Stimulated activated CD4-positive, alpha-beta T cell treated with anti-CD3 and anti-CD28 coated beads, Interleukin-1b, Interleukin-23, amount 100 ng/mL, for 4 hours (primary cell): Measurements from ENCODE around the gene FOXO6.
A peak's percentile ranks its signal among the peaks of the same experiment; 100 is the strongest.

ENCODE experiments used
- DNase-seq, 2 donors: peaks; one replicate each; pipeline ENCODE4 v3.0.0-alpha.2; 2020; ENCODE audit warnings: low read depth in 2 of 2

Gene FOXO6

GRCh38 chr1:41365772-41366454 is 4.7 kb downstream of the FOXO6 start:
- DNase-seq: no peak

DNA sequence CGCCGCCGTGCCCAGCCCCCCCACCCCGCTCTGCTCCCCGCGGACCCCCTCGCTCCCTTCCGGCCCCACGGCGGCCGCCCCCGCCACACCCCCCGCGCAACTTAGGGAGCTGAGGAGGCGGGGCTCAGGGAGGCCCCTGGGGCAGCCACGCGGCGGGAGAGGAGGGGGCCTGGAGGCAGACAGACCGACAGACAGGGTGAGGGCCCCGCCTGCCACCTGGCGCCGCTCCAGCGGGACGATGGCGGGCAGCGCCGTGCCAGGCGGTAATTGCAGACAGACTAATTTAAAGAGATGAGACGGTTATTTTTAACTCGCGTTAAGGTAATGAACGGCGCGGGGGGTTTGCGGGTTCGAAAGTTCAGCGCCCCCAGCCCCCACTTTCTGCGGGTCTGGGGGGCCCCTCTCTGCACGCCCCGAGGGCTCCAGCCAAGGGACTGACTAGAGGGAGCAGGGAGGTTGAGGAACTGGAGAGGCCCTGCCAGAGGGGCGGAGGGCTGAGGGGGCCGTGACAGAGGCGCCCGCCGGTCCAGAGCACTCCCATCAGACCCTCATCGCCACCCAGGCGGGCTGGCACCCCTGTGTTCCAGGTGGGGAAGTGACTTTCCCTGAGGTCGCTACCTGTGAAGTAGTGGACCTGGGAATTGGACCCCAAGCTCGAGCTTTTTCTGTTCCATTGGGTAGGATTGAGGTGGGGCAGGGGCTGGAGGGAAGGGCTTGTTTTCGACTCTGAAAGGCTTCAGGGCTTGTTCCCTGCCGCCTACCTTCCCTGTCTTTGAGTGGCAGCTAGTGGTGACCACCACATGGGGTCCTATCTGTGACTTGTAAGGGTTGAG is 5.4 kb downstream of the FOXO6 start:
- peak in 1 of 2 donors; percentile 25 for DNase-seq

GRCh38 chr1:41367288-41367642 is 6.0 kb downstream of the FOXO6 start:
- DNase-seq: no peak

DNA sequence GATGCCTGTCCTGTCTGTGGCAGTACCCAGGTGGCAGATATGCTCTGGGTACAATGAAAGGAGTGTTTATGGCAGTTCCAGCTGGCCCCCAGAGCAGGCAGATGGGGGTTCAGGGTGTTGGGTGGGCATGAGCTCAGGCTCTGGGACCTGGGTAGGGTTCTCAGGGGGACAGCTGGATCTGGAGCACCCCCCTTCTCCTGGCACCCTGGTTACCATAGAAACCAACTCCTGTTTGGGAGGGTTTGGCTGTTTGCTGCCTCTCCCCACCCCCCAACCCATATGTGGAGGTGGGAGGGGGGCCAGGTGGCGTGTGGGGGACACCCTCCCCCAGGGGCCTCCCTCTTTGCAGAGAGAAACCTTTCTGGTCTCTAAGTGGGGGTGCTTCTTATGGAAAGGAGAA is 7.1 kb downstream of the FOXO6 start:
- no peak for DNase-seq

DNA sequence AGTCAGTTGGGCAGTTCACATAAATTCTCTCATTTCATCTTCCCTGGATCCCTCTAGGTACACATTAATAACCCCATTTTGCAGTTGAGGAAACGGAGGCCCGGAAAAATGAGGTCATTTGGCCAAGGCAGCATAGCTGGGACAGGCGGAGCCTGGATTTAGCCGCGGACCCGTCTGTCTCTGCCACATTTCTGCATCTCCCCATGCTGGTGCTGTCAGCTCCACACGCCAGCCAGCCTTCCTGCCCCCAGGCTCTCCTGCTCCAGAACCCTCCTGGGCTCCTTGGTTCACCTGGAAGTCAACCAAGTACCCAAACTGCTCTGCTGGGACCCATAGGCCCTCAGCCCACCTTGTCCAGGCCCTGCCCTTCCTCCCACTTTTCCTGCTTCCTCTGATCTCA is 7.6 kb downstream of the FOXO6 start:
- no peak for DNase-seq

DNA sequence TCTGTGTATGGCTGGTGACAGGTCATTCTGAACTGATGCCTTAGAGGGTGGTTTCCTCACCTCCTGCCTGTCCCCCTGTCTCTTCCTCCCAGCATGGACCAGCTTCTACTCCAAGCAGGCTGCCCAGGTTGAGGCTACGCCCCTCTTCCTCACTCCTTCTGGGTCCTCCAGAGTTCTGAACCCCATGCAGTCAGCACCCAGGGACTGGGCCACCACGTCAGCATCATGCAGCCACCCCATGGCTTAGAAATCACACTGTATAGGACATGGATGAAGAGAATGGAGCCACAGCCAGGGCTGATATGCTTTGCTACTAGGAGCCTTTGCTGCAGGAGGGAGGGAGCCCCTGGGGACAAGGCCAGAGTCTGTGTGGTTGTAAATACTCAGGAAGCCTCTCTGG is 8.3 kb downstream of the FOXO6 start:
- no peak for DNase-seq

- no peak for DNase-seq
Observed at GRCh38 chr1:41370225-41370624, 9.0 kb downstream of the FOXO6 start.

GRCh38 chr1:41370756-41371420 is 9.7 kb downstream of the FOXO6 start:
- no peak for DNase-seq

DNA sequence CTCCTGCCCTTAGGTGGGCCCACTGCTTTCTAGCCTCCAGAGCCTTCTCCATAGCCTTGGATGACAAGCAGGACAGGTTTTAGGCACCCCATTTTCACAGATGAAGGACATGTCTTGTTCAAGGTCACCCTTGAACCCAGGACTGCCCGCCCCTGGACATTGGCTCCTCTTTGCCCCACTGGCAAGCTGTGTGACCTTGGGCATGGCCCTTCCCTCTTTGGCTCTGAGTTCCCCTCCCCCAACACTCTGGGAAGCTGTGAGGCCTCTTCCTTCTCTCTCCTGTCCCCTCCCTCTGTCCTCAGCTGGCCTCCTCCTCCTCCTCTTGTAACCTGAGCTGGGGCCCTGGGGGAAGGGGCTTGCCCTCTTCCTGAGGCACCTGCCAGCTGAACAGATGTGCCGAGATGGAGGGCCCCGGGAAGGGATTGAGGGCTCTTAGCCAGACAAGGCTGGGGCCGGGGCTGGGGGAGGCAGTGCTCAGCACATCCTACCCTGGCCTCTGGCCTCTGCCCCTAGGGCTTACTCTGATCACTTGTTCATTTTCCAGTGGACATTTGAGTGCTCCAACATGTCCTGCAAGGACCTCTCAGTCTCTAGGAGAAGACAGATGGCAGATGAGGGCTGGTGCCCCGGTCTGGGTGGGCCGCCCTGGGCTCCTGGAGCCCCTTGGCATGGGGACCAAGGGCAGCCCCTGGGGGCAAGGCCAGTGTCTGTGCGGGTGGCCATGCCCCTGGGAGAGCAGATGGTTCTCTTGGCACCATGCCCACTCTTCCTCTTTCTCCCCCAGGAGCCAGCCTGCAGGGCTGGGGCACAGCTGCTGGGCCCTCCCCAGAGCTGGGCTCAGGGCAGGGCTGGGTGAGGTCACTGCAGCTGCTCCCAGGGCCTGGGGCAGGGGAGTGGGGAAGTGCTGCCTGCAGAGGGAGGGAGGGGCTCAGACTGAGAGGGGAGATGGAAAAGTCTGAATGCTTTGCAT is 10.7 kb downstream of the FOXO6 start:
- no peak for DNase-seq

- DNase-seq: no peak
Observed at GRCh38 chr1:41372600-41372993, 11.4 kb downstream of the FOXO6 start.

DNA sequence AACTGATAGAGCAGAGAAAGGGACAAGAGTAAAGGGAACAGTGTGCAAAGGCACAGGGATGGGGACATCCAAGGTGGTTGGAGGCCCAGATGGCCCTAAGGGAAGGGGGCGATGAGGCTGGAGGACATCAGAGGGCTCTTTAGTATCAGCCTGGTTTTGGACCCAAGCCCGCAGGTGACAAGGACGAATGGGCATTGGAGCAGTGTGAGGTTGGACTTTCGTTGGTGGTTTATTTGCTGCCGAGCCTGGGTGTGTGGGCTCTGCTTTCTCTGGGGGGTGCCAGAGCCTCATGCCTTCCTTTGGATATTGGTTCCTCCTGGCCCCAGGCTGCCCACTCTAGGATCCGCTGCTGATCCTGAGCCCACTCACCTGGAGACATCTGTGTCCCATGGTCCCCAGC is 12.1 kb downstream of the FOXO6 start:
- DNase-seq: no peak

GRCh38 chr1:41374711-41375110 is 13.5 kb downstream of the FOXO6 start:
- no peak for DNase-seq

- DNase-seq: no peak
Observed at GRCh38 chr1:41377397-41377796, 16.2 kb downstream of the FOXO6 start.

GRCh38 chr1:41378222-41378621 is 17.0 kb downstream of the FOXO6 start:
- DNase-seq: no peak

DNA sequence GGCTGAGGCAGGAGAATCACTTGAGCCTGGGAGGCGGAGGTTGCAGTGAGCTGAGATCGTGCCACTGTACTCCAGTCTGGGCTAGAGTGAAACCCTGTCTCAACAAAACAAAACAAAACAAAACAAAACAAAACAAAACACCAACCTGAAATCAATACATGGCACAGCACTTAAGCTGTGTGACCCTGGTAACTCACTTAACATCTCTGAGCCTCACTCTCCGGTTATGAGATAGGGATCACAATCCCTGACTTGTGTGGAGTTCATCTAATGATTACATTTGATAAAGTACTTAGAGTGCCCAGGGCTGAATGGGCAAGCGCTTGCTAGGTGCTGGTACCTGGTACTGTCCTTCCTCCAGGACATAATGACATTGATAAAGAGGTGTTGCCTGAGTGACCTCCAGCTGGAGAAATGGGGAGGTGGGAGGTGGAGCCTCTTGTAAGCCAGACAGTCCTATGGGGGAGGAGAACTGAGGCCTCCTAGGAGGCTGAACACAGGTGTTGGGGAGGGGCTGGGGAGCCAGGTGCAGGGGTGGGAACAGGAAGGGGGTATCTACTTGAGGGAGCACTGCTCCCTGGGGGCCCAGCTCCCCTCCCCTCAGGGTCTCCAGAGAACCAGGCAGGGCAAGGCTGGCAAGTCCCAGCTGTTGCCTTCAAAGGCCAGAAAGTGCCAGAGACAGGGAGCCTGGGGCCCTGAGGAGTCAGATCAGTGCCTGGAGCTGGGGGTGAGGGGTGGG is 17.9 kb downstream of the FOXO6 start:
- DNase-seq: no peak

GRCh38 chr1:41379738-41380130 is 18.5 kb downstream of the FOXO6 start:
- no peak for DNase-seq

- DNase-seq: no peak
Observed at GRCh38 chr1:41380195-41380594, 19.0 kb downstream of the FOXO6 start.

DNA sequence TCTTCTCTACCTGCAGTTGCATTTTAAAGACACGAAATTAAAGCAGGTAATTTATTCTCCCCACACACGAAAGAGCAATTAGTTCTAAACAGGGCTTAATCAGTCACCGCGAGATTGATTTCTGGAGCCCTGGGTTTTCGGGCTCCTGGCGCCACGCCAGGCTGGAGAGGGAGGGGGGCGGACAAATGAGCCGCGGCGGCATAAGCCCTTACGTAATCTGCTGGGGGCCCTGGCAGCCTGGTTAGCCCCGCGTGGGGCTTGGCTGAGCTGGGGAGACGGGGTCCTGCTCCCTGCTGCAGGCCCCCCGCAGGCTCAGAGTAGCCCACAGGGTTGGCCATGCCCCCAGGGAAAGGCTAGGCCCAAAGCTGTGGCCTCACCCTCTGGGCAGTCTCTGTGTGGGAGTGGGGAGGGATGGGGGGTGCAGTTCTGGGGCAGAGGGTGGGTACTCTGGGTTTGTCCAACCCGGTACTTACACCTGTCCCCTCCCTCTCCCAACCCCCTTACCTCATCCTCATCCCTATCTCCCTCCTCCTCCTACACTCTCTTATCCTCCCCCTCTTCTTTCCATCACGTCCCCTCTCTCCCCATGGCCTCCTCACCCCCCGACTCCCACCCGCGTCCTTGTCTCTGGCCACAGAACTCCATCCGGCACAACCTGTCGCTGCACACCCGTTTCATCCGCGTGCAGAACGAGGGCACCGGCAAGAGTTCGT is 19.9 kb downstream of the FOXO6 start:
- no peak for DNase-seq

- peak in 1 of 2 donors; percentile 31 for DNase-seq
Observed at GRCh38 chr1:41381692-41382479, 20.7 kb downstream of the FOXO6 start.
